Measurements from ENCODE around the gene C1orf50. TPM values are rescaled to one million over a fixed set of nuclear protein-coding genes. Genes with fewer than 3 reads are reported as not detected.
"Not testable (repeated sequence)": the region's sequence is repeated elsewhere in the genome, so short reads cannot be mapped to it uniquely, and the experiment has no call there.

The C1orf50 gene
- 11.3 TPM for total RNA-seq (ENCODE audit: unreplicated experiment)
- long read RNA-seq, full-length matches to known transcripts = 15 of 20 reads
- long read RNA-seq, partial matches to known transcripts = 1 of 20 reads
- long read RNA-seq, other reads (novel, unspliced or antisense) = 4 of 20 reads

GRCh38 chr1:42766741-42767509 lies at the start of gene C1orf50, which contains the start of gene P3H1:
Gene C1orf50 (plus strand): TSS chr1:42767249. CDS start chr1:42767312, 63 bp downstream.
Gene P3H1 (minus strand): TSS chr1:42767028. CDS start chr1:42766971, 57 bp downstream.
- peaks cover 5% of the 10 kb centered on the region for H3K27me3 Mint-ChIP-seq (ENCODE audit: unreplicated experiment)
- DNase-seq (ENCODE audit: low spot score) = peak; percentile 99

GRCh38 chr1:42720868-42721267 lies 46.2 kb upstream of the C1orf50 start:
- Mint-ChIP-seq H3K4me1 (ENCODE audit: unreplicated experiment) (no peaks in the 10 kb centered on the region), H3K9me3 (ENCODE audit: unreplicated experiment) (no peaks in the 10 kb centered on the region), H3K27ac (ENCODE audit: unreplicated experiment) (no peak overlapping the region), H3K27me3 (ENCODE audit: unreplicated experiment) (no peaks in the 10 kb centered on the region), H3K36me3 (ENCODE audit: low read depth, unreplicated experiment) (no peaks in the 10 kb centered on the region), H3K4me3 (ENCODE audit: unreplicated experiment) (no peak overlapping the region)
- TF ChIP-seq CTCF (IDR thresholded peaks at IDR 0.05; ENCODE audit: unreplicated experiment) = no peak
- no peak for DNase-seq (ENCODE audit: low spot score)

More at GRCh38 chr1:42766741-42767509, at the start of gene C1orf50, which contains the start of gene P3H1:
- Mint-ChIP-seq H3K4me3 (ENCODE audit: unreplicated experiment) (peak within 1 kb of the TSS; percentile 95), H3K4me1 (ENCODE audit: unreplicated experiment) (peaks cover 17% of the 10 kb centered on the region), H3K9me3 (ENCODE audit: unreplicated experiment) (no peaks in the 10 kb centered on the region), H3K27ac (ENCODE audit: unreplicated experiment) (peak within 1 kb of the TSS; percentile 70), H3K36me3 (ENCODE audit: low read depth, unreplicated experiment) (peaks cover 8% of the 10 kb centered on the region)
- no peak for TF ChIP-seq CTCF (IDR thresholded peaks at IDR 0.05; ENCODE audit: unreplicated experiment)

GRCh38 chr1:42721926-42722325 lies 45.1 kb upstream of the C1orf50 start:
- H3K27me3 Mint-ChIP-seq (ENCODE audit: unreplicated experiment) = no peaks in the 10 kb centered on the region
- no peaks in the 10 kb centered on the region for H3K36me3 Mint-ChIP-seq (ENCODE audit: low read depth, unreplicated experiment)
- H3K9me3 Mint-ChIP-seq (ENCODE audit: unreplicated experiment) = no peaks in the 10 kb centered on the region
- no peak for TF ChIP-seq CTCF (IDR thresholded peaks at IDR 0.05; ENCODE audit: unreplicated experiment)
- no peak for DNase-seq (ENCODE audit: low spot score)
- H3K4me3 Mint-ChIP-seq (ENCODE audit: unreplicated experiment) = no peak overlapping the region
- no peaks in the 10 kb centered on the region for H3K4me1 Mint-ChIP-seq (ENCODE audit: unreplicated experiment)
- no peak overlapping the region for H3K27ac Mint-ChIP-seq (ENCODE audit: unreplicated experiment)

GRCh38 chr1:42722403-42722802 lies 44.6 kb upstream of the C1orf50 start:
- DNase-seq (ENCODE audit: low spot score); H3K27me3 Mint-ChIP-seq (ENCODE audit: unreplicated experiment); H3K9me3 Mint-ChIP-seq (ENCODE audit: unreplicated experiment); H3K36me3 Mint-ChIP-seq (ENCODE audit: low read depth, unreplicated experiment); H3K4me3 Mint-ChIP-seq (ENCODE audit: unreplicated experiment); H3K4me1 Mint-ChIP-seq (ENCODE audit: unreplicated experiment); H3K27ac Mint-ChIP-seq (ENCODE audit: unreplicated experiment): not testable (repeated sequence)

GRCh38 chr1:42723511-42723910 lies 43.5 kb upstream of the C1orf50 start:
- H3K27ac Mint-ChIP-seq (ENCODE audit: unreplicated experiment) = no peak overlapping the region
- DNase-seq (ENCODE audit: low spot score) = no peak
- TF ChIP-seq CTCF (IDR thresholded peaks at IDR 0.05; ENCODE audit: unreplicated experiment) = no peak
- H3K27me3 Mint-ChIP-seq (ENCODE audit: unreplicated experiment) = no peaks in the 10 kb centered on the region
- H3K9me3 Mint-ChIP-seq (ENCODE audit: unreplicated experiment) = no peaks in the 10 kb centered on the region
- H3K4me3 Mint-ChIP-seq (ENCODE audit: unreplicated experiment) = no peak overlapping the region
- H3K36me3 Mint-ChIP-seq (ENCODE audit: low read depth, unreplicated experiment) = no peaks in the 10 kb centered on the region
- H3K4me1 Mint-ChIP-seq (ENCODE audit: unreplicated experiment) = no peaks in the 10 kb centered on the region

GRCh38 chr1:42725820-42726219 lies 41.2 kb upstream of the C1orf50 start:
- H3K4me1 Mint-ChIP-seq (ENCODE audit: unreplicated experiment); H3K36me3 Mint-ChIP-seq (ENCODE audit: low read depth, unreplicated experiment); H3K27me3 Mint-ChIP-seq (ENCODE audit: unreplicated experiment); H3K9me3 Mint-ChIP-seq (ENCODE audit: unreplicated experiment); H3K4me3 Mint-ChIP-seq (ENCODE audit: unreplicated experiment); DNase-seq (ENCODE audit: low spot score); H3K27ac Mint-ChIP-seq (ENCODE audit: unreplicated experiment): not testable (repeated sequence)
